RKO (cell line): Measurements from ENCODE around the gene IGF1R.
A peak's percentile ranks its signal among the peaks of the same experiment; 100 is the strongest.

ENCODE experiments used
- DNase-seq: peaks from one replicate; pipeline ENCODE4 v3.0.0-alpha.2; 2016; ENCODE audit warnings: low spot score

Gene IGF1R

DNA sequence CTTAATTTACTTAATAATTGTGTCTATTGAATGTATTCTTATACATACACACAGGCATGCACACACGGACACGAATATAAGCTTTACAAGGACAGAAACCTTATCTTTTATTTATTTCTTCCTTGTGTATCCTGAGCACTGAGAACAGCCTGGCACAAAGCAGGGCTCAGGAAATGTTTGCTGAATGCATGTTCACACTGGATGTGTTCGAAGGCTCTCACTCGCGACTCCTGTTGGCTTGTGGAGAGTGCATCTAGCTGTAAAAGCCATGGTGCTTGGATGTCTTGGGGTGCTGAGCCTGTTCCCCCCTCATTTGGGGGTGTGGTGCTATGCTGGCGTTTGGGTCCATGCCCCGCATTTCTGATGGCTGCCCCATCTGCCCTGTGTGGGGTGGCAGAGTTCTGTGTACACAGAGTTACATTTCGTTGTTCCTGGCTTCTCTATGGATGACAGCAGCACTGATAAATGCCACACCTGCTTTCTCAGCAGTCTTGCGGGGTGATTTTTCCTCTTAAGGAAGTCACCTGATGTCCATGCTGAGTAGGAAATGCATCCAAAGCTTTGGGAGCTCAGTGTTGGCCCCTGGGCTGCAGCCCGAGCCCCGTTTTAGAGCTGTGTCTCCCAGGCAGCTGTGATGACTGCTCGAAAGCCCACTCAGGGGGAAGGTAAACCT is 148.5 kb downstream of the IGF1R start:
- DNase-seq, result no peak

DNA sequence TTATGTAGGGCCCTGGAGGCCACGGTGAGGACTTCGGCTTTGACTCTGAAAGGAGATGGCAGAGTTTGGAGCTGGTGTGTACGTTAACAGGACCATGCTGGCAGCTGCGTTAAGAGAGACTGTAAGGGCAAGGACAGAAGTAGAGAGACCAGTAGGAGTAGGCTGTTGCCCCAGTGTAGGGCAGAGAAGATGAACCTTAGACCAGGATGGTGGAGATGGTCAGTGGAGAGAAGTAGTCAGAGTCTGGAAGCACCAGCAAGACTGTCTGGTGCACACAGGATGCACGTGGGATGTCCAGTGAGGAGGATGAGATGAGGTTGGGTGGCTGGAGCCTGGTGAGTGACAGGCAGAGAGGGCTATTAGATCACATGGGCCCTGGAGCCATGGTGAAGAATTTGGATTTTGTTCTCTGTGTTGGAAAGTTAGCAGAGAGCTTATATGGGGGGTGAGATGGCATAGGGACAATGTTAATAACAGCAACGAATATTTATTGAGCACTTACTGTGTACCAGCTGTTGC is 150.1 kb downstream of the IGF1R start:
- DNase-seq, result no peak

DNA sequence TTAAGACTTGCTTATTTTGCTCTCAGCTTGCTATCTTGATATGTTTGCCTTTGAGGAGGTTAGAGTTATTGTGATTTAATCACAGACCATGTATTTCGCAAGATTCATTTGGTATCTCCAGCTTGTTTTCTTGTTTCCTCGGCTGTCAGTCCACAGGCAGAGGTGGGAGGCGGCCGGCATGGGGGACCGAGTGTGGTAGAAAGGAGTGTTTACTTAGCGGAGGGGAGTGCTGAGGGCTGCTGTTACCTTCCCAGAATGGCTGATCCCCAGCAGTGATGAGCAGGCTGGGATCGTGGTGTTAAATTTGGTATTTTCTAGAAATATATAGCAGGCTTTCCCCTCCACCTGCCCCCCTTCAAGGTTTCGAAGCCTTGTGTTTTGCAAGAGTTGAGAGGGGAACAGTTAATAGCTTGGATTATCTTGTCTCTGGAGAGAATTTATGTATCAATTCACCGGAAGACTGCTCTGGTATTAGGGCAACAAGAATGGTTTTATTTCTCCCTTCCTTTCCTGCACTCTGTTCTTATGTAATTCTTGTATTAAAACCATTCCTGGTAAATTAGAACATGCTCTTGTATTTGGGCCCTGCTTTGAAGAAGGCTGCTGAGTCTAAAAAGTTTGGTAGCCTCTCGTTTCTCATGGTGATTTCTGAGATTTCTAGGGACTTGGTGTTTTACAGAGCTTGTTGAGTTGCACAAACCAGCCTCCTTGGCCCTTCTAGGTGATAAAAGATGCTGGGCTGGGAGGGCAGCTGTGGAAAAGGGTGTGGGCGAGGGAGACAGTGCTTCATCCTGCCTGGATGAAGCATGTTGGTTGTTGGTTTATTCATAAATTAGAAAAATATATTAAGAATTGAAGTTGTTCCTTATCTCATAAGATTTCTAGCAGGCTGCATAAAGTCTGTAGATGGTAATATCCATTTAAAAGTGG is 151.4 kb downstream of the IGF1R start:
- no peak for DNase-seq

DNA sequence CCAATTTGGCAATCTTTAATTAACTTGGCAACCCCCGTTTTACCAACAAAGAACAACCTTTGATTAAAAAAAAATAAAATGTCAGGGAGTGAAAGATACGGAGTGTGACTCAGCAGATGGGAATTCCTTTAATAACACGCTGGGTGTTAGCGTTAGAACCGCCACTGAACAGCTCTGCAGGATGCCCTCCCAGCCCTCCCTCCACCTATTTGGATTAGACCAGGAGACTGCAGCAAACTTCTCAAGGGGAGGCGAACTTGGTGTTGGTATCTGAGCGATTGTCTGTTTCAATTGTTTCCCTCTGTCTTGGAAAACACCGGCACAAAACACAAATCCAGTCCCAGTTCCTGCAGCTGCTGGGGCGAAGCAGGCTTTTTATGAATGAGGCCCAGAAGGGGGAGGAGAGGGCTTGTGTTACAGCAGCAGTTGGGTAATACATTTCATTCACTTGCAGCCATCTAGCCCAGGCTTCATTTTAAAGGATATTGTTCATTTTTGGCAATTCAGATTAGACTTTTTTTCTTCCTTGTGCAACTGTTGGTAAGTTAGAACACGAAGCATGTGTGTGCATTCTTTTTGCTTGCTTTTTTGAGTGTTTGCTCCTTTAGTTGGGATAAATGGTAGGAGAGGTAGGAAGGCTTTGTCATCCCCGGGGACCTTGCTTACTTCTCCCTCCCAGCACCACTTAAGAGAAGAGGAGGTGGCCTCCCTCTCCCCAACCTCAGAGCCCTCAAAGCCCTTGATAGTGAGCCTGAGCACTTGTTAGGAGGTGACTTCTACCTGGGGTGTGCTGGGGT is 152.3 kb downstream of the IGF1R start:
- peak; percentile 48 for DNase-seq

DNA sequence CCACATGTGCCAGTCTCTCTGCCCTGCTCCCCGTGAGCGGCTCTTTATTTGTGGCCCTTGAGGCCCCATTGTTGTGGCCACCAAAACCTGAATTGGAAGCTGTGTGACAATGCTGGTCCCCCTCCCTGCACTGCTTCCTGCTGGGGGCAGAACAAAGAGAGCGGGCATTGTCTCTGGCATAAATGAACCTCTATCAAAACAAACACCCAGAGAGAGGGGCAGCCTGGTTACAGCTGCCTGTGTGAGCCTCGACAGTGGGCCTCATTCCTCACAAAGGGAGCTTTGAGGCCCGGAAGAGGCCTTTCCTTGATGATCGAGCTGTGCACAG is 152.9 kb downstream of the IGF1R start:
- no peak for DNase-seq

DNA sequence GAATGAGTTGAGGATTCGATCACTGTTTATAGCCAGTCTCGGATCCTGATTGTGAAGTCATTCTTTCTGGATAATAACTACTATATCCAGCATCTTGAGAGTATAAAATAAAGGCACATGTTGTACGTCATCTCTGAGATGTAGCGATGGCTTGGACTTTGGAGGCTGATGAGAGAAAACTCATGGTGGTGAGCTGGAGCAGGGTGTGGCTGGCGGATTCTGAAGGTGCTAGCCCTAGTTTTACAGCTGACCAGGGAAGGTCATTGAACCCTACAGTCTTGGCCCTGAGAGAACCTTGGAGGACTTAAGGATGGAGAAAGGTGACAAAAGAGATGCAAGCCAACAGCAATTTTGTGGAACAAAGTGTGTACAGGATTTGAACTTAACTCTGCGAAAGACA is 153.8 kb downstream of the IGF1R start:
- DNase-seq, result no peak

DNA sequence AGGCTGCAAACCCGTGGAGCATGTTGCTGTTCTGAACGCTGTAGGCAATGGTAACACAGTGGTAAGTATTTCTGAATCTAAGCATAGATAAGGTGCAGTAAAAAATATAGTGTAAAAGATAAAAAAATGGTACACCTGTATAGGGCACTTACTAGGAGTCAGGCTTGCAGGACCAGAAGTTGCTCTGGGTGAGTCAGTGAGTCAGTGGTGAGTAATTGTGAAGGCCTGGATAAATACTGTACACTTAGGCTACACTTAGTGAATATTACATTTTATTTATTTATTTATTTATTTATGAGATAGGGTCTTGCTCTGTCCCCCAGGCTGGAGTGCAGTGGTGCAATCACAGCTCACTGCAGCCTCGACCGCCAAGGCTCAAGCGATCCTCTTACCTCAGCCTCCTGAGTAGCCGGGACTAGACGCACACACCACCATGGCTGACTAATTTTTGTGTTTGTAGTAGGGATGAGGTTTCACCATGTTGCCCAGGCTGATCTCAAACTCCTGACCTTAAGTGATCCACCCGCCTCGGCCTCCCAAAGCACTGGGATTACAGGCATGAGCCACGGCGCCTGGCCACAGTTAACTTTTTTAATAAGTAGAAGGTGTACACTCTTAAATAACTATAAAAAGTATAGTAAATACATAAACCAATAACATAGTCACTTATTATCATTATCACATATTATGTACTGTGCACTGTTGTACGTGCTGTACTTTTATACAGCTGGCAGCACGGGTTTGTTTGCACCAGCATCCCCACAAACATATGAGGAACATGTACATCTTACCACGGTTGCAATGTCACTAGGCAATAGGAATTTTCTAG is 155.1 kb downstream of the IGF1R start:
- peak; percentile 34 for DNase-seq

DNA sequence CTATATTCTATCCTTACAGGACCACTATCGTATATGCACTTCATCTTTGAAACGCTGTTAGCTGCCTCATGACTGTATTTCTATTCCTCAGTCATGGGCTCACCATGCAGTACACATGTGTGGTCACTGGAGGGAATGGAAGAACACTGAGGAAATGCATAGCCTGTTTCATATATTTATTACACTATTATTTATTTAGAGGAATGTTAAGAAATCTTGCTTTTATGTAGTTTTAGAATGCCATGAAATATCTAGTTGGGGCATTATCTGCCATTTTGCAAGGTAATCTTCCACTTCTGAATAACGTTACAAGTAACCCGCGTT is 155.7 kb downstream of the IGF1R start:
- peak; percentile 15 for DNase-seq

DNA sequence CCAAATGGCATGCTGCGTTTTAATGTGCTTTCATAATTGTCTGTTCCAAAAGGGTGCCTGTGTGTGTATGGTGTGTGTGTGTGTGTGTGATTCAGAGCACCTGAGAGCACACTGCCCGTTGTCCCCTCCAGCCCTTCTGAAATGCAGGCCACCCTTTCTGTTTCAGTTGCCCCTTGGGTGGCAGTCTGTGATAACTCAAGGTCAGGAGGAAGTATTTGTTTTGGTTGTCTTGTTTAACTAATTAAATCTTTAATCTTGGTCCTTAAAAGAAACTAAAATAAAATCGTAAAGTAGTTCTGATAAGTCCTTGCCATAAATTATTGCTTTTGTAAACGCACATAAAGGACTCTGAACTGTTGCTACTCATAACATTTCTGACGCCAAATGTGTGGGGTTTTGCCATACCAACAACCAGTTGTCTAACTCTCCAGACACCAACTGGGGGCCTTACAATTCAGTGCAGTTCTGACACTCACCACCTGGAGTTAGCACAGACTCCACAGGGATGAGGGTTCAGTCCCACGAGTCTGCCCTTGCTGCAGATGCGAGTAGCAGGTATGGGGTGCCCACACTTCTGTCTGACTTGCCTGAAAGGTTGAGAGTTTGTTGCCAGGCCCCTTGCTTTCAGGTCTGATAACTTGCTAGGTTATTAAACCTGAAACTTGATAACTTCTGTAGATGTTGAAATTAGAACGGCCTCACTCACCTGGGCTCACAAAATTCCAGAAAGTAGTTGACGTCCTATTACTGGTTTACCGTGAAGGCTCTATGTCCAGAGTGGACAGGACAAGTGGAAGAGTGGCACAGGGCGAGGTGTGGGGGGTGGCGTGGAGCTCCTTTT is 157.3 kb downstream of the IGF1R start:
- DNase-seq, result peak; percentile 14

DNA sequence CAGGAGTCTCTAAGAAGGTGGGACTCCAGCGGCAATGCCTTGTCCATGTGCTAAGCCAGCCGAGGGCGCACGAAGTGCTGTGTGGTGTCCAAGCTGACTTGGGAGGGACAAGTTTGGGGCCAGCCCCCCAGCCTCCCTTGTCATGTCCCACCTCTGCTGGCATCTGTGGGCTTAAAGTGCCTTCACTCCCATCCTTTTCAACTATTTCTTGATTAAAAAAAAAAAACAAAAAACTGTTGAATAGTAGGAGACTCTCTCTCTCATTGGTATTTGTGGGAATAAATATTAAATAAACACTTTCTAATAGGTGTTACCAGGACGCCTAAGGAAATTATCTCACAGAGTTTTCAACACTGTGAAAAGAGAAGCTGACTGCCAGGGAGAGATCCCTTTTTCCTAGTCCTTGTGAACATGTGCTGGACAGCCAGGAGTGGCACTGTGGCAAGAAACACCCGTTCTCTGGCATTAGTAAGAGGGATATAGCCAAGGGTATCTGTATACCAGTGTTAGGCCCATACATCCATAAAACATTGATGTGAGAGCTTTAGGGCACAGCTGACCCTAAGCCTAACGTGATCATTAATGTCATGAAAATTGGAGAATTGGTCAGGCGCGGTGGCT is 158.0 kb downstream of the IGF1R start:
- DNase-seq, result no peak

DNA sequence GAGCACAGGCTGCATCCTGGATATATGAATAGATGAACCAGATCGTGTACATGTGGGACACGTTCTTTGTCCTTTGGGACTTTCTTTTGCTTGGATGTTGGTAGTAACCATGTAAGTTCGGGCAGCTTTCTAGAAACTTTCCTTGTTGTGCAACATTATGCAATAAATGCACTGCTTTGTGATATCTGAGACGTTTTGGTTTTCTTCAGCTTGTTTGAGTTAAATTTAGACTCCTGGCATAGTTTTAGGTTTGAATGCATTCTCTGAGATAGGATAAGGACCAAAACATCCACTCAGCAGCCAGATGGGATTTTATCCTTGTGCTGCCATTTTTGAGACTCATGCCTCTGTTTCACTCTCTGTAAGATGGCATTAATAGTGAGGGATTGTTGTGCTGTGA is 158.9 kb downstream of the IGF1R start:
- no peak for DNase-seq

DNA sequence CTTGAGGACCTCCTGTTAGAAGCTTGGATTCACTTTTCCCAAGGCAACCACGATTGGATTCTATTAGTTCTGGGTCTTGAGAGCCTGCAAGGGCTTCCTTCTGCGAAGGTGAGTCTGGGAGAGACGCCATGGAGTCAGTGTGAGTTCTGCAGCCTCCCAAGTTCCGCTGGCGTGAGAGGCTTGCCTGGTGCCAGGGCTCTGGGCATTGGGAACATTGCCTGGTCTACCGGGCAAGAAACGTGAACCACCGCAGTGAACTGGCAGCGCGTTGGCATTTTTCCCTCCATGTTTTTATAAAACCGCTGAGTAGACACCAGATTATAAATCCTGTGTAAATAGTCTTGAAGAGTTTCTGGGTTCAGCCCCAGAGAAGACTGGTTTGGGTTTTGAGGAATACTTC is 160.9 kb downstream of the IGF1R start:
- DNase-seq, result no peak

DNA sequence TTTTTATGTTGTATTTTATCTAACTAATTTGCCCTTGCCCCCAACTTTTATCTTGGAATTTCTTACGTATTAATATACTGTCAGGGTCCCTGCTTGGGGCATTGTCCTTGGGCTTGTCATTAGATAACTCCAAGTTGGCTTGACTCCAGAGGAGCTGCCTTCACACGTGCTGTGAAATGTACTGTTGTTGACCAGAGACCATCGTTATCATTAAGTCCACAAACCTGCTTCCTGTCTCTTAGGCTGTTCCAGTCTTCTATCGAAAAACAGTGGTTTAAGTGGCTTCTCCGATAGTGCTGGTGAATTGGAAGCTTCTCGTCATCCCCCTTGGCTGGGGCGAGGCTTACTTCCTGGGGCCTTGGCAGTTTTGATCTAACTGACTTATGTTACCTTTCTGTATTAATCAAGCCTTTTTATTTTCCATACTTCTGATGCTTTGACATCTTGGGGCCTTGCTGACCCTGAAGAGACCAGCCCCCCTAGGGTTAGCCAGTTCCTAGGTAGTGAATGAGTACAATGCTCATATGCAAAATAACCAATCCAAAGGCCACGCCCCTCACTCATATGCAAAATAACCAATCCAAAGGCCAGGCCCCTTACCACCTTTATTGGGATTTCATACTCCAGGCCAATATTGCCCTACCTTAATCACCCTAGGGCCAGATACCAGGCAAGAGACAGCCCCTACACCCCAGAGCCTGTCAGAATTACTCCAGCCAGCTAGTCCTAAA is 164.5 kb downstream of the IGF1R start:
- DNase-seq, result no peak

DNA sequence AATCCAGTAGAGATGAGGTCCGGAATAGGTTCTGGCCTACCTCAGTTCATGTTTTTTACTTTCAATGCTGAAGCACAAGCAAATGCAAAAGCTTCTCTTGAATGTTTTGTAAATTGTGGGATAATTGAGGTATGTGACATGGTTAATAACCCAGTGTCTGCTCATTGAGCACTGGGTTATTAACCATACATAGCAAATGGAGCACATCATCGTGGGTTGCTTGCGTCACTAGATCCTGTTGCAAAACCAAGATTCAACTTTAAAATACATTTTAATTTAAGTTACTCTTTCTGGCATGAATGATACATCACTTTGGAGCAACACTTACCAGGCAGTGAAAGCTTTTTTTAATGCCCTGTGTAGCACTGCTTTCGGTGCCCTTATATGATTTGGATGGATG is 165.6 kb downstream of the IGF1R start:
- DNase-seq, result no peak

DNA sequence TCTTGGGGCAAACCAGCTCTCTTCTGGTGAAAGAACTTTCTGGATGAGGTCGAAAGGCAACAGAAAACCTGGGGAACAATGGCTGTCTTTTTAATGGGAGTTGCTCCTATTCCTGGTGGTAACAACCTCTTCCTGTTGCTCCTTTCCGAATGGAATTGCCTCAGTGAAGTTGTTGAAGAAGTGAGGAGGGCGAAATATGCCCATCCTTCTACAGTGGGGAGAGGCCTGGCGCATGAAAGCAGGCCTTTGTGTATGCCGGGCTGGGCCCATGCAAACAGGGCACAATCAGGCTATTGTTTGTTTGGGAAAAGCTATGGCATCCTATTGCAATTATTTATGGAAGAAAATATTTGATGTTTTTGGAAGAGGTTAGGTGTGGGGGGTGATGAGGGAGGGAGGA is 166.9 kb downstream of the IGF1R start:
- DNase-seq, result no peak

DNA sequence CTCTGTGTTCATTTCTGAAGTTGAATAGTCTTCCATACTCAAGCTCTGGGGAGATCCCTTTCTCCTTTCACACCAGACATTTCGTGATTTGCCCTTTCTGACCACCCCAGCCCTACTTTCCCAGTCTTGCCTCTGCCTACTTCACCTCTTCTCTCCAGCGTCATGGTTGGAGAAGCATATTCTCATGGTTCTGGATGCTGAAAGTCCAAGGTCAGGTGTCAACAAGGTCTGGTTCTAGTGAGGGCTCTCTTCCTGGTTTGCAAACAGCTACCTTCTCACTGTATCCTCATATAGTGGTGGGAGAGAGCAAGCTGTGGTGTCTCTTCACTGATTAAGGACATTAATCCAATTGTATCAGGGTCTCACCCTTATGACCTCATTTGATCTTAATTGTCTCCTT is 169.4 kb downstream of the IGF1R start:
- DNase-seq, result no peak

DNA sequence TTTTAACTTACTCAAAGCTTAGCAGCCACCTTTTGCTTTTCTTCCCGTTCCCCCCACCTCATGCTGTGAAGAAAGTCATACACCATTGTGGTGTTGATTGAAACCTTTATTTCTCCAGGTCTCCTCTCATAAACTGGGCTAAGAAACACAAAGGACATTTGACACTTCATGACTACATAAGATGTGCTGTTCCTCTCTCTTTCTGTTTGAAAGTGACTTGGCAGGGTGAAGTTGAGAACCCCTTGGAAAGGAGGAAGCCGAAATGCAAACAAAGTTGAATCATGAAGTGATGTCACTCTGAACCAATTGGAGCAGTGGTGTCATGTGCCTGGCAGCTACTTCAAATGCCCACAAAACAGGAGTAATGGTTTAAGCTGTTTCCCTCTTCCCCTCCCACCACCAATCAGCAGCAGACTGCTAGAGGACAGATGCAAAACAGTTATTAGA is 174.7 kb downstream of the IGF1R start:
- peak; percentile 87 for DNase-seq

DNA sequence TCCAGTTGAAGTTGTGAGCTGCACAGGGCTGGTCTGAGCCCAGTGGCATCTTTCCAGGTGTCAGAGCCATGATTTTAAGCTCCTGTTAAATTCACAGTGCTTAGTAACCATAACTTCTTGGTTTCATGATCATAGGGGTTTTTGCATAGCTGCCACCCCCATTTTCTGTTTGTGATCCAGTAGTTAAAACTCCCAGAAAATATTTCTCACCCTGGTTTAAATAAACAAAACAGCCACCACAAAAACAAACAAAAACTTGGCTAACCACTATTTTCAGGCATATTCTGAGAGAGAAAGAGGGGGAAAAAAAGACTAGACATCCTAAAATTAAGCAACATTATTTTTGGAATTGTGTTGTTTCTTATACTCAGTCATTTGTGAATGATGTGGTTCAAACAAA is 175.3 kb downstream of the IGF1R start:
- no peak for DNase-seq

DNA sequence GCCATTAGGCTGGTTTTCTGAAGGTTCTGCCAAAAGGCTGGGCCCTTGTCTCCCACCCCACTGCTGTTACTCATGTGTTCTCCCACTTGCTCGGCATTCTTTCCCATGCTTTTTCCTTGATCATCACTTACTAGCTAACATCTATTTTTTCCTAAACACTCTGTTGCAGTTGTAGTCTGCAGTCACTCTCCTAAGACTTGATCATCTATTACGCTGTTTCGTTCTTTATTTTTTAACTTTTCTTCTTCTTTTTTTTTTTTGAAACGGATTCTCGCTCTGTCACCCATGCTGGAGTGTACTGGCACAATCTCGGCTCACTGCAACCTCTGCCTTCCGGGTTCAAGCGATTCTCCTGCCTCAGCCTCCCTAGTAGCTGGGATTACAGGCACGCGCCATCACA is 176.3 kb downstream of the IGF1R start:
- DNase-seq, result no peak

DNA sequence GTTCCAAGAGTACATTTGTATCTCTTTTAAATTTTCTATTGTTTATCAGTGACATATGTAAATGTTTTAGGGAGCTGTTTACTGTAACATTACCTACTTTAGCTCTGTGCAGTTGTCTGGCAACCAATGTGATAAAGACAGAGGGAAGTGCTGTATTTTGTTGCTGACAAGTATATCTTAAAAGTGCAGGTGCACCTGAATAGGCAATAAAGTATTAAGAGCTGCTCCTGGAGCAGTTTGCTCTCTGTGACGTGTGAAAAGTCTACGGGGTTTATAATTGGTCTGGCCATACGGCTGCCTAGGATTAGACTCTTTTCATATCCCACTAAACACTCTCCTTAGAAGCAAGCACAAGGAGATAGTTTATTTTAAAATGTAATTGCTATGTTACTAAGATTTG is 178.3 kb downstream of the IGF1R start:
- DNase-seq, result no peak
